Bronchial epithelial cell (primary cell): ENCODE measurements around the gene NANOGP8. TPM values are rescaled to one million over a fixed set of nuclear protein-coding genes. Genes with fewer than 3 reads are reported as not detected.

Source experiments
- DNase-seq: peaks from one replicate; pipeline ENCODE4 v3.0.0-alpha.2; 2010; ENCODE audit warnings: low read depth
- FAIRE-seq: peaks from 2 replicates; lab custom pipeline; 2011; peaks lifted over from hg19 to GRCh38; lab: Jason Lieb, UNC
- H3K27me3 ChIP-seq: 2 replicates; pipeline ENCODE4 v1.5.1; 2011; ENCODE audit warnings: low read length; ENCODE audit not compliant: control insufficient read depth, insufficient read depth
- H3K36me3 ChIP-seq: 2 replicates; pipeline ENCODE4 v1.5.1; 2011; ENCODE audit warnings: low read length; ENCODE audit not compliant: control insufficient read depth, insufficient read depth
- H3K4me3 ChIP-seq: 2 replicates; pipeline ENCODE4 v1.5.1; 2011; ENCODE audit warnings: mild to moderate bottlenecking, low read depth, low read length, control low read depth
- total RNA-seq: library from RNA; depleted of rRNA; stranded (reverse); fragments of >200 nt; gene quantifications from 2 replicates; pipeline ENCODE4 v1.2.1, GENCODE V29; 2014
- TF ChIP-seq, protein P1 (sequence below): IDR thresholded peaks from 2 replicates; pipeline ENCODE4 v1.5.1; 2011; ENCODE audit warnings: mild to moderate bottlenecking, moderate library complexity, low read length, control low read depth, inconsistent platforms; ENCODE audit not compliant: insufficient read depth, severe bottlenecking

NANOGP8 gene
- total RNA-seq, 1 donor from 2014 or later = not detected

DNA sequence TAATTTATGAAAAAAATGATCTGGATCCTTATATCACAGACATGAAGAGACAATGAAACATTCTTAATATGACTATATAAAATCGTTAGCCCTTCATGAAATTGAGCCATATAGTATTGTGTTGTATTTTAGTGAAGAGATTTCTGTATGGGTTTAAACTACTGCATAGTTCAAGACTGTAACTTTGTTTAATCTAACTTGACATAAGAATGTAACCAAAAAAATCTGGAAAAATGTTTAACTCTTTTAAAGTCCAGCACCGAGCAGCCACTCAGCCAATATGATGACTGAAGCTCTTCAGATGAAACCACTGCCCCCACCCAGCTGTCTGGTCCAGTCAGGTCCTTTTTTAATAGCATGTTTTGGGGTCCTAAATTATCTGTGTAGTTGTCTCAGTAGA, 4.9 kb downstream of the NANOGP8 start:
- Histone ChIP-seq H3K4me3 (no peak overlapping the region), H3K36me3 (no peaks in the 10 kb centered on the region), H3K27me3 (no peaks in the 10 kb centered on the region)
- TF ChIP-seq, protein P1, sequence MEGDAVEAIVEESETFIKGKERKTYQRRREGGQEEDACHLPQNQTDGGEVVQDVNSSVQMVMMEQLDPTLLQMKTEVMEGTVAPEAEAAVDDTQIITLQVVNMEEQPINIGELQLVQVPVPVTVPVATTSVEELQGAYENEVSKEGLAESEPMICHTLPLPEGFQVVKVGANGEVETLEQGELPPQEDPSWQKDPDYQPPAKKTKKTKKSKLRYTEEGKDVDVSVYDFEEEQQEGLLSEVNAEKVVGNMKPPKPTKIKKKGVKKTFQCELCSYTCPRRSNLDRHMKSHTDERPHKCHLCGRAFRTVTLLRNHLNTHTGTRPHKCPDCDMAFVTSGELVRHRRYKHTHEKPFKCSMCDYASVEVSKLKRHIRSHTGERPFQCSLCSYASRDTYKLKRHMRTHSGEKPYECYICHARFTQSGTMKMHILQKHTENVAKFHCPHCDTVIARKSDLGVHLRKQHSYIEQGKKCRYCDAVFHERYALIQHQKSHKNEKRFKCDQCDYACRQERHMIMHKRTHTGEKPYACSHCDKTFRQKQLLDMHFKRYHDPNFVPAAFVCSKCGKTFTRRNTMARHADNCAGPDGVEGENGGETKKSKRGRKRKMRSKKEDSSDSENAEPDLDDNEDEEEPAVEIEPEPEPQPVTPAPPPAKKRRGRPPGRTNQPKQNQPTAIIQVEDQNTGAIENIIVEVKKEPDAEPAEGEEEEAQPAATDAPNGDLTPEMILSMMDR = no peak
- no peak for FAIRE-seq
- DNase-seq = no peak

DNA sequence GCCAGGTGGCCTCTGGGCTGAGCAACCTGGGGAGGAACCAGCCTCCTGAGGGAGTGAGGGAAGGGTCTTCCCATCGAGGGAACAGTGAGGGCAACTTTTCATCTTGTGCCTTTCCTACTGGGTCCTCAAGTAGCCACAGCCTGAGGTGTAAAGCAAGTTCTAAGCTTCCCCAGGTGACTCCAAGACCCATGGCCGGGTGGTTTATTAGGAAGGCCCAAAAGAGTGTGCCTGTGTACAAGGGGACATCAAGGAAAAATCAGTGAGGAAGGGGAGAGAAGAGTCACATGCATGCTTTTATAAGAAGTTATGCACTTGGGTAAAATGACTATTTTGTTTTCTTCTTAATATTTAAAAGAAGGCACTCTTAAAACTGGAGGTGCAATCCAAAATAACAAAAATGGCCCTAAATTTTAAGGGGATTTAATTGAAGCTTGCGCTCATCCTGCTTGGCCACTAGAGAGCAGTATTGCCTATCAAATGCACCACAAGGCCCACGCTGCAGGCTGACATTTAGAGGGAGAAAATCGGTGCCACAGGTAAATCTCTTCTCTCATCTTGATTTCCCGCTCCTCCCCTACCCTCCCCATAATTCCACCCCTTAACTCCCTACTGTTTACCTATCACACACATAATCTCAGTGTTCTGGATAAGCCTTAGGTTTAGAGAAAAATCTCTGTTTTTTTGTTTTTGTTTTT, 6.7 kb downstream of the NANOGP8 start:
- Histone ChIP-seq H3K36me3 (no peaks in the 10 kb centered on the region), H3K4me3 (no peak overlapping the region), H3K27me3 (no peaks in the 10 kb centered on the region)
- TF ChIP-seq, protein P1 = peak; percentile 80
- FAIRE-seq = no peak
- DNase-seq = peak; percentile 59

DNA sequence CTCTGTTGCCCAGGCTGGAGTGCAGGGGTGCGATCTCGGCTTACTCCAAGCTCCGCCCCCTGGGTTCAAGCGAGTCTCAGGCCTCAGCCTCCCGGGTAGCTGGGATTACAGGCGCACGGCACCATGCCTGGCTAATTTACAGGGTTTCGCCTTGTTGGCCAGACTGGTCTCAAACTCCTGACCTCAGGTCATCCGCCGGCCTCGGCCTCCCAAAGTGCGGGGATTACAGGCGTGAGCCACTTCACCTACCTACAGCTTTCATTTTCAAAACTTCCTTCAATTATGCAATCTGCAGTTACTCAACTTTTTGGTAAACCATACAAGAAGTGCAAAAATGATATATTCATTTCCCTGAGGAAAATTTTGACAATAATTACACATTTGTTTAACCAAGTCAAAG, 14.0 kb downstream of the NANOGP8 start:
- DNase-seq = no peak
- no peak overlapping the region for H3K4me3 ChIP-seq
- TF ChIP-seq, protein P1 = no peak
- no peaks in the 10 kb centered on the region for H3K36me3 ChIP-seq
- FAIRE-seq = no peak
- no peaks in the 10 kb centered on the region for H3K27me3 ChIP-seq

DNA sequence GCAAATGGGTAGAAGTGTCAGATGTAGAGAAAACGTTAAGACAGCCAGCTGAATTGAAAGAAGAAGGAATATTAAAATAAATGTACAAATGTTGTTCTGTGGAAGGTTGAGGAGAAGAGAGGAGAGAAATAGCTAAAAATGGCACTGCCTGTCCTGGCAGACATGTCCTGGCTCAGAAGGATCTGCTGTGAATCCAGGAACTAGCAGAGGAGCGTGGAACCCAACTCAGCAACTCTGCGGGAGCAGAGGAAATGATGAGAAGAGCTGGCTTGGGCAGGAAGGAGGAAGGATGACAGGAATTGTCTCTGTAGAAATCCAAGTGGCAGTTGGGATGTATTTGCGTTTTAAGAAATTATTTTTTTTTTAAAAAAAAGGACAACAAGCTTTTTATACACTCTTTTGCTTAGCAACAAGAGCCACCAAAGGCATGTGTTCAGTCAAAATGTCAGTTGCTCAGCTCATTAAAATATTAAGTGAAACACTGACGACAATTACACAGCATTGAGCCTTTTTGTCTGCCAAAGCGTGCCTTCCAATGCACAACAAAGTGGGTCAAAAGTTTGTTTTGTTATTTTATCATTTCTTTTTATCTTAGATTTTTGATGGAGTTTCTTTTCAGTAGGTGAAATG, 16.1 kb downstream of the NANOGP8 start:
- Histone ChIP-seq H3K27me3 (no peaks in the 10 kb centered on the region), H3K36me3 (no peaks in the 10 kb centered on the region), H3K4me3 (no peak overlapping the region)
- TF ChIP-seq, protein P1 = no peak
- FAIRE-seq = no peak
- no peak for DNase-seq

DNA sequence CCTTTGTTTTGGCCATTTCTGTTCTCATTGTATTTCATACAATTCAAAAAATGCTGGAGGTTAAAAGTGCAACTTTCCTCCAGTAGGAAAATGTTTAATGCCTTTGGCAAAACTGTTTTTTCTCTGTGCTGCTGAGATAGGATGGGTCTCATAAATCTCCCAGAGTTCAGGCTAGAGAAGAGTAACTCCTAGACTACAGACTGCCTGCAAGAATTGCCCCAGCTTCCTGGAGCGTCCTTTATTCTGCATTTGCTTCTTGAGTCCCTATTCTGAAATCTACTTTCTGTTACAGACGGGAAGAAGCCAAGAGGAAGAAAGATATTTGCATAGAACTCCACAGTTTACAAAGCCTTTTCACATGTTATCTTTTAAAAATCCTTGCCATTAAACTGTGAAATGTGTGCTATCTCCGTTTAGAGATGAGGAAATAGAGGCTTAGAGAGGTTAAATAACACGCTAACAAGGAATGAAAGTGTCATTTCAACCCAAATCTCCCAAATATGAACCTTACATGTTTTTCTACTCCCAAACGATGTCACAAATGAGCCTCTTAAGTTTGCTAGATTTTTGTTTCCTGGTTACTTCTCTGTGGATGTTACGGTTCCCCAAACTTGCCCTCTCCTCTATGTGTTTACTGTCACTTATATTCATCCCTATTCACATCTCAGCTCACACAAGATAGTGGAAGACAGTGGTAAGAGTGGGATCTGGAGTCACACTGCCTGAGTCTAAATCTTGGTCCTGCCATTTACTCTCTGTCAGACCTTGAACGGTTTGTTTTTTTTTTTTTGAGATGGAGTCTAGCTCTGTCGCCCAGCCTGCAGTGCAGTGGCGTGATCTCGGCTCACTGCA, 17.4 kb downstream of the NANOGP8 start:
- DNase-seq (no peak), FAIRE-seq (no peak)
- TF ChIP-seq, protein P1 = no peak
- Histone ChIP-seq H3K4me3 (no peak overlapping the region), H3K27me3 (no peaks in the 10 kb centered on the region), H3K36me3 (no peaks in the 10 kb centered on the region)
